AG08396 (cell line): ENCODE results near the gene RPL13A.
"Not testable (repeated sequence)": the region's sequence is repeated elsewhere in the genome, so short reads cannot be mapped to it uniquely, and the experiment has no call there.

Experiments used
- DNase-seq: peaks from one replicate; pipeline ENCODE4 v3.0.0; 2012; ENCODE audit warnings: low spot score, mixed read lengths

RPL13A gene

GRCh38 chr19:49487277-49488045 lies at the start of gene RPL13A:
RPL13A (plus strand) TSS chr19:49487608; CDS start chr19:49487630, 22 bp downstream.
- peak; percentile 98 for DNase-seq

DNA sequence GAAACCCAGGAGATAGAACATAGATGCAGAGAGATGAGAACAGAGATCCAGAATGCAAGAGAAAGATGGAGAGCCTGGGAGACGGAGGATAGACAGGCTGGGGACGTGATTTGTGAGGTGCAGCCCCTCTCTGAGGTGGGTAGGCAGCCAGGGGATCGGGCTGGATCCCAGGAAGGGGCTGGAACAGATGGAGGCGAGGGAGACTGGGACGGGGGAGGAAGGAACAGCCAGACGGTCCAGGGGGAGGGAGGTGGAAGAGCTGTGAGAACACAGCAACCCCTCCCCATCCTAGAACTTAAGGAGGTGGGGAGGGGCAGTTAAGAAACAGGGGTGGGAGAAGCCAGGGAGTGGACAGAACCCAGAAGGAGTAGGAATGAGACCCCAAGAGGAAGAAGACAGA lies 49.1 kb upstream of the RPL13A start:
- DNase-seq, result no peak

DNA sequence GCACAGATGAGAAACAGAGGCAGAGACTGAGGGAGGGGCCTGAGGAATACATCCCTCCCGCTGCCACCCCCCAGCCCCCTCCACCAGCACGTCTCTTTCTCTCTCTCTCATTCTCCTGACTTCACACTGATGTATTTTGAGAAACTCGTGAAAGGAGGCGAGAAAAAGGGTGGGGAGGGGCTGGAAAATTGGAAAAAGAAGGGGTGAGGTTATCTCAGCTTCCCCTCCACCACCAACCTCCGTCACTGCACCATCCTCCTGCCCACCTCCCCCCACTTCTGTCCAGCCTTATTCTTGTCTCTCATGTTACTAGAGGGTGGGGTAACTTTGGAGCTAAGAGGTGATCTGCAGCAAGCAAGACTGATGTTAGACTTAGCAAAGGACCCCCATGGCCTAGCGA lies 47.6 kb upstream of the RPL13A start:
- no peak for DNase-seq

- no peak for DNase-seq
Measured at GRCh38 chr19:49440439-49441209, 46.8 kb upstream of the RPL13A start.

DNA sequence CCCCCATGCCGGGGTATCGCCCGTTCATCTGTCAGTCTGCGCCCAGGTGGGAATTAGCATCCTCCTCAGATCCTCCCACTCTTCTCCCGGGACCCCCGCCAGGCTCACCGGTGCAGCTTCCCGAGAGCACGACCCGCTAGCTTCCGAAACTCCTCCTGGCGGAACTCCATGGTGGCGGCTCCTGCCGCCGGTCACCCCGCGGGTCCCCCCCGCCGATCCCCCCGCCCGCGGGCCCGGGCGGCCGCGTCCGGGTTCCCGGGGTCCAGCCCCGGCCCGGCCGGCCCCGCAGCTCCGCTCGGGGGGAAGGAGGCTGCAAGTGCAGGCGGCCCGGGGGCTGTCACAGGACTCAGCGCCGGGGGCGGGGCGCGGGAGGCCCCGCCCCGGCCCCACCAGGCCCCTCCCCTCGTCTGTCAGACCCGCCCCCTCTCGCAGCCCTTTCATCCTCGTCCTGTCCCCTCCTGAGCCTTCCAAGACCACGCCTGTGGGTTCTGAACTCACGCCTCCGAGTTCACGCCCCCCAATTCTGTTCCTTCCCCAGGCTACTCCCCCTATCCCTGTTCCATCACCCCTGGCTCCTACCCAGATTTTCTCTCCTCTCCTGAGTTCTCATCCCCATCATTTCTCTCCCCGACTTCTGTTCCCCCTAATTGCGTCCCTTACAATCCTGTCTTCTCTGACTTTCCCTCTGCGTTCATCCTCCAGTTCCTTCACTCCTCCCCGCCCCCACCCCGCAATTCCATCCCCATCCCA lies 46.0 kb upstream of the RPL13A start, which contains the start of gene SLC17A7:
Gene SLC17A7, minus strand, starts transcription at position 318 of the 750 bp plus-strand sequence. Its CDS starts 148 bp downstream, at position 170.
- peak; percentile 67 for DNase-seq

DNA sequence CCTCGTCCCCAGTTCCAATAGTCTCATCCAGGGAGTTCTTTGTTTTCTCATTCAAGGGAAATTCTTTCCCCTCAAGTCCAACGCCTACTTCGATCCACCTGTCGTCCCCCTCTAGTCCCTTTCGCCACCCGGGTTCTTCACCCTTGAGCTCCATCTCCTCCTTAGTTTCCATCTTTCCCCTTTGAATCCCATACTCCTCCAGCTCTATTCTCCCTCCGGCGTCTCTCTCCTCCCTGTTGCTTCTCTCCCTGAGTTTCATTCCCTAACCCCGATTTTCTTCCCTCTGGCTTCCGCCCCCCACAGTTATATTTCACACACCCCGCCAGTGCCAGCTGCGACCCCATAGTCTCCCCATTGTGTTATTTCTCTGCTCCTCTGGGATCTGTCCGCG lies 45.5 kb upstream of the RPL13A start:
- no peak for DNase-seq

GRCh38 chr19:49442354-49442753 lies 45.1 kb upstream of the RPL13A start:
- no peak for DNase-seq

GRCh38 chr19:49442771-49443365 lies 44.5 kb upstream of the RPL13A start:
- peak; percentile 91 for DNase-seq

DNA sequence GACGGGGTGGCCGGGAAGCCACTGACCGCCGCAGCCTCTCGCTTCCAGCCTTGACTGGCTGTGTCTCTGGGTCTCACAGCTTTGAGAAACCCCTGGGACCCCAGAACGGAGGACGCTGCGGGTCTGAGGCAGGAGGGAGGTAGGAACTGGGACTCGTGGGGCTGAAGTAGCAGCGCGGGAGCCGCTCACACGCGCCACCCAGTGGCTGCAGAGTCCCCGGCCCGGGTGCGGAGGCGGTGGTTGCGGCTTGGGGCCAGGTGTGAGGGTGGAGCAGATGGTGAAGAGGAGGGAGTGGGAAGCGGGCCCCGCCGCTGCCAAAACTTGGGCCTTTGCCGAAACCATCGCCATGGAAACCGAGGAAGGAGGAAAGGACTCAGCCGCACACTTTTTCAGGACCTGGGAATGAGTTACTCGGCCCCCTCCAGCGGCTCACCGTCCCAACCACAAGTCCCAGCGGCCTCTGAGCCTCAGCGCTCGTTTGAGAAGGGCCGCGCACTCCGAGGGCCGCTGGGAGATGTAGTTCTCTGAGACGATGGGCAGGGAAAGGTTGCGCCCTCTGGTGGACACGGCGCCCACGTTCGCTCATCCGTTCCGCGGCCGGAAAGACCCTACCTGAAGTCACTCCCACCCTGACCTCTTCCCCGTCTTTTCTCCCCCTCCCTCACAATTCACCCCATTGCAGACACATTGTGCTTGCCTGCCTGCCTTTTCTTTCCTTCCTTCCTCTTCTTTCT lies 43.9 kb upstream of the RPL13A start:
- DNase-seq, result peak; percentile 93

GRCh38 chr19:49444100-49444700 lies 43.2 kb upstream of the RPL13A start:
- not testable (repeated sequence) for DNase-seq

- DNase-seq, result no peak
Measured at GRCh38 chr19:49445997-49446396, 41.4 kb upstream of the RPL13A start.

DNA sequence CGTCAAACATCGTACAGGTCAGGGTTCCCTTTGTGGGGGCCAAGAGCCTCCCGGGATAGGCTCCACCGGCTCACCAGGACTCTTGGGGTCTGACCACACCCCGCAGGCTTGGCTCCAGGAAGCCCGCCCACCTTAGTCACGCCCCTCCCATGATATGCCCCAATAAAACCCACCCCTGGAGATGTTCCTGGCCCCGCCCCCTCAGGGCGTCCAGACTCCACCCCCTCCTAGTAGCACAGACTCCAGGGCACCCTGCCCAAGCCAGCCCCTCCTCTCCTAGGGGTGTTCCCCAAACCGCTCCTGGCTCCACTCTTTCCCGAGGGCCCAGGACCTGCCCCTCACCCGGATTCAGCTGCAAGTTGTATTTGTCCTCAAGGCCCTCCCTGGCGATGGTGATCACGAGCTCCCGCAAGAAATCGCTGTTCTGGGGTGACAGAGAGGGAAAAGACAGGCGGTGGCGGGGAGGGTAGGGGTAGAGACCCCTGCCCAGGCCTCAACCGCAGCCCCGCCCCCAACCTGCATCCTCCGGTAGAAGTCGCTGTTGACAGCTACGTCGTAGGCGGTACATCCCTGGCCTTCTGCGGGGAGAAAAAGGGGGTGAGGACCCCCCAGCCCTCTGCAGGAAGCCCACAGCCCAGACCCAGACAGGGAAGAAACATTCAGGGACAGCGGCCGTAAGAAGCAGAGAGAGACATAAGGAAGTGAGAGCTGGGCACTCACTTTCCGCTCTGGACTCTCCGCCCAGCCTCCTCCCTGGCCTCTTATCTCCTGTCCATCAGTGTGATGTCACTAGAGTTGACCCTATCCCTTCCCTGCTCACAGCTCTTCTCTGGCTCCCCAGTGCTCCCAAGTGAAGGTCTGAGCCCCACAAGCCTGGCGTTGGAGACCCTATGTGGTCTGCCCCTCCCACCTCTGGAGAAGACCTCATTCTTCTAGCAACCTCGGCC lies 39.6 kb upstream of the RPL13A start:
- DNase-seq, result no peak

DNA sequence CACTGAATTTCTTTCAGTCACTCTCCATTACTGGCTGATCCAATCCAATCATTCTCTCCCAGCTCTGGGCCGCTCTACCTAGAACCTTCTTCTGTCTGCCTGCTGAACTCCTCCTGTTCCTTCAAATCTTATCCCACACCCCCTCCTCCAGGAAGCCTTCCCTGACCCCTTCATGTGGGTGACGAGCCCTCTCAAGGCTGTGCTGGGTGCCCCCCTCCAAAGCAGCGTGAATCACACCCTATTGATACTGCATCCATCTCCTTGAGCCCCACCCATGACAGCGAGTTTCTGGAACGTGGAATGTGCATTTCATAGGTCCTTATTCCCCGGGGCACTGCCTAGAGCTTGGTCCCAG lies 39.0 kb upstream of the RPL13A start:
- DNase-seq, result no peak

DNA sequence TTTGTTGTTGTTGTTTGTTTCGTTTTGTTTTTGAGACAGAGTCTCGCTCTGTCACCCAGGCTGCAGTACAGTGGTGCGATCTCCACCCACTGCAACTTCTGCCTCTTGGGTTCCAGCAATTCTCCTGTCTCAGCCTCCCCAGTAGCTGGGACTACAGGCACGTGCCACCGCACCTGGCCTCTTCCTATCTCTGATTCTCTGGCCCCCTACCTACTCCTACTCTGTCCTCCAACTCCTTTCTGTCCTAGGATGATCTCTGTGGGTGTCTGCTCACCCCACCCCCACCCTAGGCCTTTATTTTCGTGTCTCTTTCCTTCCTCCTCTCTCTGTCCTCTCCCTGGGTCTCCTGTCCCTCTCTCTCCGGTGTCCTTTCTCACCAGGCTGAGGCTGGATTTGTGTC lies 37.0 kb upstream of the RPL13A start:
- no peak for DNase-seq

- DNase-seq, result peak; percentile 92
Measured at GRCh38 chr19:49451430-49452181, 35.8 kb upstream of the RPL13A start, which contains the start of gene PIH1D1. PIH1D1 (minus strand) TSS chr19:49451814; CDS start chr19:49451574, 240 bp downstream.

- DNase-seq, result peak; percentile 98
Measured at GRCh38 chr19:49453013-49453756, 34.2 kb upstream of the RPL13A start, which contains the start of gene ALDH16A1. ALDH16A1 (plus strand) TSS chr19:49453225; CDS start chr19:49453332, 107 bp downstream.

- no peak for DNase-seq
Measured at GRCh38 chr19:49453757-49454240, 33.6 kb upstream of the RPL13A start.

GRCh38 chr19:49455773-49456172 lies 31.6 kb upstream of the RPL13A start:
- DNase-seq, result no peak
